ENCODE data around the gene CYP4B1. TPM values are rescaled to one million over a fixed set of nuclear protein-coding genes. Genes with fewer than 3 reads are reported as not detected.
"Not testable (repeated sequence)": the region's sequence is repeated elsewhere in the genome, so short reads cannot be mapped to it uniquely, and the experiment has no call there.

The CYP4B1 gene
- not detected in 2 replicates for total RNA-seq (2014; rRNA removed; shearing (Covaris generic); ENCODE audit: low replicate concordance)

DNA sequence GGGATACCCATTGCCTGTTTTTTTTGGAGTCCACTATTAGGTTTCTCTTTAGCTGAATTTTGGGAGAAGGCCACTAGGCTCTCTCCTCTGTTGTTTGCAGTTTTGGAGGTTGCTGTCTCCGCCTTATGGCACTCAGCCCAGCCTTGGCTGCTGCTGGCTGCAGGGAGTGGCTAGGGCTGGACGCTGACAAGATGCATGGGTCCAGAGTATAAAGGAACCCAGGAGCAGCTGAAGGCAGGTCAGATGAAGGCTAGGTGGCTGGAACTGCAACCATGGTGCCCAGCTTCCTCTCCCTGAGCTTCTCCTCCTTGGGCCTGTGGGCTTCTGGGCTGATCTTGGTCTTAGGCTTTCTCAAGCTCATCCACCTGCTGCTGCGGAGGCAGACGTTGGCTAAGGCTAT is at the start of gene CYP4B1:
Gene CYP4B1, plus strand, starts transcription at position 237 of the 400 bp plus-strand sequence. Its CDS starts 36 bp downstream, at position 273.
- no peak within 1 kb of the TSS for H3K4me2 ChIP-seq (ENCODE audit: low read depth, low read length, poor library complexity, severe bottlenecking)
- no peaks in the 10 kb centered on the region for H3K4me1 ChIP-seq (ENCODE audit: low read length)
- H3K4me3 ChIP-seq (ENCODE audit: low read length), result no peak within 1 kb of the TSS
- no peaks in the 10 kb centered on the region for H3K79me2 ChIP-seq (ENCODE audit: low read length)
- no peaks in the 10 kb centered on the region for H4K20me1 ChIP-seq (ENCODE audit: insufficient read depth, low read depth, low read length)
- no peak within 1 kb of the TSS for H3K9ac ChIP-seq (ENCODE audit: low read length)
- no peak within 1 kb of the TSS for H2AFZ ChIP-seq (ENCODE audit: low read length)
- H3K27me3 ChIP-seq (ENCODE audit: low read length), result no peaks in the 10 kb centered on the region
- no peak for DNase-seq
- no peak within 1 kb of the TSS for H3K27ac ChIP-seq (ENCODE audit: low read length)
- no peaks in the 10 kb centered on the region for H3K9me2 ChIP-seq (replicated peaks; ENCODE audit: insufficient read depth, low read length)
- H3K9me3 ChIP-seq (ENCODE audit: low read length), result no peaks in the 10 kb centered on the region
- H3K36me3 ChIP-seq (ENCODE audit: insufficient read depth, low read length), result no peaks in the 10 kb centered on the region

DNA sequence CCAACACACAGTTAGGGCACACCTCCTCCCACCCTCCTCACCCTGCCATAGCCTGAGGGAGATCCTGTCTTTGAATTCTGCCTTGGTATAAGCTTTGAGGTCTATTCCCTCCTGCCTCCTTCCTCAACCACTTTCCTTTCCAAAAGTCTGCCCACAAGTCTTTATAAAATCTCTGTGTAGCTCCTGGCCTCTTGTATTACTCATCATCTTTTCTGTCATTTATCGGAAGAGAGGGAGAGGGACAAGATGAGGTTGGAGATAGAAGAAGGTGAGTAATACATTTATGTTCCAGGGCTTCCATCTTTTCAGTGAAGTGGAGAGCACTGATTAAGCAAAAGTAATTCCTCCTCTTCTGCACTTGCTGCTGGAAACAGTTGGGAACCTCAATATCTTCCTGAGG is 49.4 kb upstream of the CYP4B1 start:
- H2AFZ ChIP-seq (ENCODE audit: low read length), result no peak overlapping the region
- H3K9me2 ChIP-seq (replicated peaks; ENCODE audit: insufficient read depth, low read length), result no peaks in the 10 kb centered on the region
- no peak overlapping the region for H3K4me3 ChIP-seq (ENCODE audit: low read length)
- no peaks in the 10 kb centered on the region for H4K20me1 ChIP-seq (ENCODE audit: insufficient read depth, low read depth, low read length)
- H3K79me2 ChIP-seq (ENCODE audit: low read length), result no peaks in the 10 kb centered on the region
- H3K27ac ChIP-seq (ENCODE audit: low read length), result no peak overlapping the region
- no peak overlapping the region for H3K9ac ChIP-seq (ENCODE audit: low read length)
- no peak overlapping the region for H3K4me2 ChIP-seq (ENCODE audit: low read depth, low read length, poor library complexity, severe bottlenecking)
- no peaks in the 10 kb centered on the region for H3K4me1 ChIP-seq (ENCODE audit: low read length)
- H3K9me3 ChIP-seq (ENCODE audit: low read length), result no peaks in the 10 kb centered on the region
- no peaks in the 10 kb centered on the region for H3K36me3 ChIP-seq (ENCODE audit: insufficient read depth, low read length)
- no peaks in the 10 kb centered on the region for H3K27me3 ChIP-seq (ENCODE audit: low read length)
- no peak for DNase-seq

DNA sequence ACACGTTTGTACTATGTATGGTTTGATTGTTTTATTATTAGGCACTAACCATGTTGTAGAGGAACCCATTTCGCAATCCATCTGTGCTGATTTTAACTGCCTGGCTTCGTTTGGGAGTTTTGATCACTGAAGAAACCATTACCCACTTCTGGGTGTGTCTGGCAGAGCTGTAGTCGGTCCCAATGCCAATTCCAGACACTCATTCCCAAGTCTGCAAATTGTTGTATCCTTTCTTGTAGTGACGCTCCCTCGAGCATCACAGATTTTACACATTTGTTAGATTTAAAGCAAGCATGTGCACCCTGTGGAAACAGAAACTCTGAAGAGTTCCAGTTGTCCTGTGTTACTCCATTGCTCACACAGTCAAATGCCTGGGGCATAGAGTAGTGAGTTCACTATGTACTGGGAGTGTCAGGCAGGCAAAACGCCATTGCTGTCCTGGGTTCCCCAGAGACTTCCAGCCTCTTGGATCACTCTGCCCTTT is 48.9 kb upstream of the CYP4B1 start:
- H3K4me3 ChIP-seq (ENCODE audit: low read length), result no peak overlapping the region
- H3K9ac ChIP-seq (ENCODE audit: low read length), result no peak overlapping the region
- no peak overlapping the region for H2AFZ ChIP-seq (ENCODE audit: low read length)
- H3K4me1 ChIP-seq (ENCODE audit: low read length), result no peaks in the 10 kb centered on the region
- no peaks in the 10 kb centered on the region for H3K79me2 ChIP-seq (ENCODE audit: low read length)
- DNase-seq, result no peak
- H4K20me1 ChIP-seq (ENCODE audit: insufficient read depth, low read depth, low read length), result no peaks in the 10 kb centered on the region
- no peaks in the 10 kb centered on the region for H3K9me3 ChIP-seq (ENCODE audit: low read length)
- H3K36me3 ChIP-seq (ENCODE audit: insufficient read depth, low read length), result no peaks in the 10 kb centered on the region
- H3K9me2 ChIP-seq (replicated peaks; ENCODE audit: insufficient read depth, low read length), result no peaks in the 10 kb centered on the region
- H3K27ac ChIP-seq (ENCODE audit: low read length), result no peak overlapping the region
- H3K4me2 ChIP-seq (ENCODE audit: low read depth, low read length, poor library complexity, severe bottlenecking), result no peak overlapping the region
- no peaks in the 10 kb centered on the region for H3K27me3 ChIP-seq (ENCODE audit: low read length)

DNA sequence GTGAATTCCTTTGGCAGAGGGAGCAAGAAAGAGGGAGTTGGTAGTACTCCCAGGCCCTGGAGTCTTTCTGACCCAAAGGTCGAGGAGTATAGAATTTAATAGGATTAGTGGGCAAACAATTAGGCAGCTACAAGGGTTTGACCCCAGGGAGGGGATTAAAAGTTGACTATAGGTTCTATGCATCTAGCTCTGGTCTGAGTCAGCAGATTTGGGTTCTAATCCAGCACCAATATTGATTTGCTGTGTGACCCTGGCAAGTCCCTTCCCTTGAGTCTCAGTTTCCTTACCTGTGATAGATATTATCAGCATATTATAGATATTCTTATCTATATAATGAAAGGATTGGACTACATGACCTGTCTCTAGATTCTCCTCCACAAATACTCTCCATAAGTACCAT is 44.9 kb upstream of the CYP4B1 start:
- no peaks in the 10 kb centered on the region for H3K27me3 ChIP-seq (ENCODE audit: low read length)
- no peak overlapping the region for H3K4me2 ChIP-seq (ENCODE audit: low read depth, low read length, poor library complexity, severe bottlenecking)
- H3K4me1 ChIP-seq (ENCODE audit: low read length), result no peaks in the 10 kb centered on the region
- no peak overlapping the region for H3K9ac ChIP-seq (ENCODE audit: low read length)
- no peaks in the 10 kb centered on the region for H3K9me3 ChIP-seq (ENCODE audit: low read length)
- no peaks in the 10 kb centered on the region for H3K9me2 ChIP-seq (replicated peaks; ENCODE audit: insufficient read depth, low read length)
- H2AFZ ChIP-seq (ENCODE audit: low read length), result no peak overlapping the region
- H3K27ac ChIP-seq (ENCODE audit: low read length), result no peak overlapping the region
- no peaks in the 10 kb centered on the region for H3K79me2 ChIP-seq (ENCODE audit: low read length)
- H4K20me1 ChIP-seq (ENCODE audit: insufficient read depth, low read depth, low read length), result no peaks in the 10 kb centered on the region
- H3K36me3 ChIP-seq (ENCODE audit: insufficient read depth, low read length), result no peaks in the 10 kb centered on the region
- H3K4me3 ChIP-seq (ENCODE audit: low read length), result no peak overlapping the region
- no peak for DNase-seq

DNA sequence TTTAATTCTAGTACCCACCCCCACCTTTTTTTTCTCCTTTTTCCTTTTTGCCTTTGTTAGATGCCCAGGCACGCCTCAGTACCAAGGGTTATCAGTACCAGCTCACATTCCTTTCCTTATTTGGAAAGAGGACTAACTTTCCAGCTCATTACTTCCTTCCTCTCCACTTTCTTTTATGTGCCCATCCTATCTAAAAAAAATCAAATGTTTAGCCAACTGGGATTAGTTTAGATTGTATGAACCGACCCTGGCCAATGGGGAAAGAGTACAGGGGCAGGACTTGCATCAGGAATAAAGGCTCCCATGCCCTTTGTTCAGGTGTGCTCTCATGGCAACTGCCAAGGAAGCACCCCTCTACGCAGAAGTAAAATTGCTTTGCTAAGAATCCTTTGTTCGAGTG is 44.1 kb upstream of the CYP4B1 start:
- H3K4me2 ChIP-seq (ENCODE audit: low read depth, low read length, poor library complexity, severe bottlenecking); DNase-seq; H3K27me3 ChIP-seq (ENCODE audit: low read length); H3K27ac ChIP-seq (ENCODE audit: low read length); H3K79me2 ChIP-seq (ENCODE audit: low read length); H3K4me1 ChIP-seq (ENCODE audit: low read length); H3K9ac ChIP-seq (ENCODE audit: low read length); H3K4me3 ChIP-seq (ENCODE audit: low read length); H3K9me3 ChIP-seq (ENCODE audit: low read length); H2AFZ ChIP-seq (ENCODE audit: low read length); H3K36me3 ChIP-seq (ENCODE audit: insufficient read depth, low read length); H4K20me1 ChIP-seq (ENCODE audit: insufficient read depth, low read depth, low read length); H3K9me2 ChIP-seq (replicated peaks; ENCODE audit: insufficient read depth, low read length): not testable (repeated sequence)

DNA sequence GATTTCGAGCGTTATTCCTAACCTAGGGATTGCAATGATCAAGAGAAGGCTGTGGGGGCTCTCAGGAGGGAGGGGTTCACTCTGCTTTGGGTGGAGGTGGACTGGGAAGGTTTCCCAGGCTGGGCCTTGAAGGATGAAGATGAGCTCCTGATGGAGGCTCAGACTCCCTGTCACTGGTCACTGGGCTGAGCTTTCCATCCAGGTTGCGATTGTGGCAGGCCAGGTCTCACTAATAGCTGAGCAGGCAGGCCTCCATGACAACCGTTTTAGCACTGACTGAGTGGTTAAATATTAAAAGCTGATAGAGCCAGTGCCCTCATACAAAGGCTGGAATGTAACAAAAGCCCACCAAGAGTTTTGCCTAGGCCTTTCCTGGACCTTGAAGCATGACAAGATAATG is 43.7 kb upstream of the CYP4B1 start:
- Histone ChIP-seq H3K36me3 (ENCODE audit: insufficient read depth, low read length) (no peaks in the 10 kb centered on the region), H3K4me2 (ENCODE audit: low read depth, low read length, poor library complexity, severe bottlenecking) (no peak overlapping the region), H3K9me2 (replicated peaks; ENCODE audit: insufficient read depth, low read length) (no peaks in the 10 kb centered on the region), H2AFZ (ENCODE audit: low read length) (no peak overlapping the region), H3K27me3 (ENCODE audit: low read length) (no peaks in the 10 kb centered on the region), H3K27ac (ENCODE audit: low read length) (no peak overlapping the region), H3K4me3 (ENCODE audit: low read length) (no peak overlapping the region), H3K9me3 (ENCODE audit: low read length) (no peaks in the 10 kb centered on the region), H4K20me1 (ENCODE audit: insufficient read depth, low read depth, low read length) (no peaks in the 10 kb centered on the region), H3K4me1 (ENCODE audit: low read length) (no peaks in the 10 kb centered on the region), H3K79me2 (ENCODE audit: low read length) (no peaks in the 10 kb centered on the region), H3K9ac (ENCODE audit: low read length) (no peak overlapping the region)
- no peak for DNase-seq

DNA sequence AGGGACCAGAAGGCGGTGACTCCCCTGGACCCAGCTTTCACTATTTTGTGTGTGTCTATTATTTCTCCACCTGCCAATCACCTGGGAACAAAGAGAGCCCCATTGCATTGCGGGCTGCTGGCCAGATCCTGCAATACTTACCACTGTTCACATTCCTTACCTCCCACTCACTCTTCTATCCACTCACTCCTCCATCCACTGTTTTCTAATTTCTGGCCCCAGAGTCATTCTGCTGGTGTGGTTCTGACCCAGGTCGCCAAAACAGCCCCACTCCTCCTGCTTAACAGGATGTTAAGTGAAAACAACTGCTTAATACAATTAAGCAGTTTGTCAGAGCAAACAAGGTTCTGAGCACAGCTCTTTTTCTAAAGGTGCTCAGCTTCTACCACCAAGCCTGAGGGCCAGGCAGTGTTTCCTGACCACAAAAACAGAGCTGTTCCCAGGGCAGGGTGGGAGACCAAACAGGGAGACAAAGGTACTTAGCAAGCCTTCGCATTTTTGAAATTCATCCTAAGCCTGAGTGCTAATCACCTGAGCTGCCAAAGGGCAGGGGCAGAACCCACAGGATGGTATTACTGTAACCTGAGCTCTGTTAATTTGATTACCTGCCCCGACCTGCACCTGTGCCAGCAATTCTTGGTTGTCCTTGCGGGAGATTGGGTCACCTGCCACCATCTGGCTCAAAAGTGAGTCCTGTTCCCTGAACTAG is 41.4 kb upstream of the CYP4B1 start:
- no peaks in the 10 kb centered on the region for H3K36me3 ChIP-seq (ENCODE audit: insufficient read depth, low read length)
- H3K4me1 ChIP-seq (ENCODE audit: low read length), result no peaks in the 10 kb centered on the region
- H3K27ac ChIP-seq (ENCODE audit: low read length), result no peak overlapping the region
- H3K4me2 ChIP-seq (ENCODE audit: low read depth, low read length, poor library complexity, severe bottlenecking), result no peak overlapping the region
- H4K20me1 ChIP-seq (ENCODE audit: insufficient read depth, low read depth, low read length), result no peaks in the 10 kb centered on the region
- no peaks in the 10 kb centered on the region for H3K9me2 ChIP-seq (replicated peaks; ENCODE audit: insufficient read depth, low read length)
- no peak overlapping the region for H3K9ac ChIP-seq (ENCODE audit: low read length)
- H3K4me3 ChIP-seq (ENCODE audit: low read length), result no peak overlapping the region
- H2AFZ ChIP-seq (ENCODE audit: low read length), result no peak overlapping the region
- H3K79me2 ChIP-seq (ENCODE audit: low read length), result no peaks in the 10 kb centered on the region
- no peak for DNase-seq
- no peaks in the 10 kb centered on the region for H3K9me3 ChIP-seq (ENCODE audit: low read length)
- H3K27me3 ChIP-seq (ENCODE audit: low read length), result no peaks in the 10 kb centered on the region

DNA sequence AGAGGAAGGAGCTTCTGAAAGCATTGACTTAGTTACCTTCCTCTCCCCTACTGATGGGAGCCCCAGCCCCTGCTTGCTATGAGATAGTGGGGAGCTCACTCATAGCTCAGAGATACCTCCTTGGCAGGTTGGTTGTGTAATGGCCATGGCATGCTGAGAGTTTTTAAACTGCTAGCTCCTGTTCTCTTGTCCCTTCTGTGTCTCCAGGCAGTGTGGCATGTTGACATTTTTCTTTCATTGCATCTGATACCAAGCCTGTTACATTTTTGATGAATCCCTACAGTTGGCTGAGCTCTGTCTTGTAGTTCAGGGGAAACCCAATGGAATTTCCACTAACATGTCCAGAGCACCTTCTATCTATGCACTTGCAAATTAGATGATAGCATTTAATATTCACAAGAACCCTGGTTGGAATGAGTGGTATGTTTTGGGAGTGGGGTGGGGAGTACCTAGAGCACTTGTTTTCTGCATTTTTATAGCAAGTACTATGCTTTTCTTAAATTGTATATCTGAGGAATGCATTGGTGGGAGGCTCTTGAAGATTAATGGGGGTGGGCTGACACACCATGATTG is 40.8 kb upstream of the CYP4B1 start:
- Histone ChIP-seq H3K4me3 (ENCODE audit: low read length) (no peak overlapping the region), H3K9ac (ENCODE audit: low read length) (no peak overlapping the region), H3K9me3 (ENCODE audit: low read length) (no peaks in the 10 kb centered on the region), H3K4me2 (ENCODE audit: low read depth, low read length, poor library complexity, severe bottlenecking) (no peak overlapping the region), H4K20me1 (ENCODE audit: insufficient read depth, low read depth, low read length) (no peaks in the 10 kb centered on the region), H3K27me3 (ENCODE audit: low read length) (no peaks in the 10 kb centered on the region), H2AFZ (ENCODE audit: low read length) (no peak overlapping the region), H3K36me3 (ENCODE audit: insufficient read depth, low read length) (no peaks in the 10 kb centered on the region), H3K4me1 (ENCODE audit: low read length) (no peaks in the 10 kb centered on the region), H3K9me2 (replicated peaks; ENCODE audit: insufficient read depth, low read length) (no peaks in the 10 kb centered on the region), H3K27ac (ENCODE audit: low read length) (no peak overlapping the region), H3K79me2 (ENCODE audit: low read length) (no peaks in the 10 kb centered on the region)
- DNase-seq, result no peak
